H9 (cell line): ENCODE data around the gene RHCE. TPM values are rescaled to one million over a fixed set of nuclear protein-coding genes. Genes with fewer than 3 reads are reported as not detected.

Experiments
- total RNA-seq: library from RNA; stranded (reverse); gene quantifications from 2 replicates; pipeline ENCODE4 v1.2.1, GENCODE V29; 2021

The RHCE gene
- total RNA-seq, 1 experiment from 2014 or later = 0.90 TPM

Other genes starting within 250 kb of the RHCE start
- 34.4 and 36.5 TPM in 2 replicates for gene SYF2, start 188.3 kb downstream of the RHCE start, total RNA-seq
- 51.9 and 55.1 TPM in 2 replicates for gene RSRP1, start 173.4 kb downstream of the RHCE start, total RNA-seq
- 1.3 and 1.6 TPM in 2 replicates for gene RHD, start 148.3 kb downstream of the RHCE start, total RNA-seq
- 94.2 and 95.9 TPM in 2 replicates for gene TMEM50A, start 82.5 kb downstream of the RHCE start, total RNA-seq
- 15.6 and 16.3 TPM in 2 replicates for gene MACO1, start 10.1 kb upstream of the RHCE start, total RNA-seq
- gene LDLRAP1, start 122.8 kb upstream of the RHCE start, total RNA-seq = 15.7 and 18.9 TPM in 2 replicates
- gene MAN1C1, start 196.0 kb upstream of the RHCE start, total RNA-seq = 9.3 and 9.9 TPM in 2 replicates